SK-MEL-5 (cell line): Measurements from ENCODE around the gene HPCAL1. TPM values are rescaled to one million over a fixed set of nuclear protein-coding genes. Genes with fewer than 3 reads are reported as not detected.

Source experiments
- DNase-seq: peaks from one replicate; pipeline ENCODE4 v3.0.0-alpha.2; 2016; ENCODE audit warnings: low read depth, low spot score
- in situ Hi-C: cut with HindIII; loops from 2 replicates; pipeline ENCODE4 v1.10.0; 2016; ENCODE audit warnings: low sequenced_read_pairs, high pct_unique_total_duplicates, low pct_unique_long_range_greater_than_20kb
- total RNA-seq: library from RNA; depleted of rRNA; stranded (reverse); fragments of >200 nt; shearing (Covaris generic); gene quantifications from 2 replicates; pipeline ENCODE4 v1.2.3, GENCODE V29; 2014

The HPCAL1 gene
- total RNA-seq, 1 experiment from 2014 or later, result 30.5 TPM

GRCh38 chr2:10267036-10267435, 35.7 kb upstream of the HPCAL1 start:
- no peak for DNase-seq
- in situ Hi-C loops, result no loop called here

DNA sequence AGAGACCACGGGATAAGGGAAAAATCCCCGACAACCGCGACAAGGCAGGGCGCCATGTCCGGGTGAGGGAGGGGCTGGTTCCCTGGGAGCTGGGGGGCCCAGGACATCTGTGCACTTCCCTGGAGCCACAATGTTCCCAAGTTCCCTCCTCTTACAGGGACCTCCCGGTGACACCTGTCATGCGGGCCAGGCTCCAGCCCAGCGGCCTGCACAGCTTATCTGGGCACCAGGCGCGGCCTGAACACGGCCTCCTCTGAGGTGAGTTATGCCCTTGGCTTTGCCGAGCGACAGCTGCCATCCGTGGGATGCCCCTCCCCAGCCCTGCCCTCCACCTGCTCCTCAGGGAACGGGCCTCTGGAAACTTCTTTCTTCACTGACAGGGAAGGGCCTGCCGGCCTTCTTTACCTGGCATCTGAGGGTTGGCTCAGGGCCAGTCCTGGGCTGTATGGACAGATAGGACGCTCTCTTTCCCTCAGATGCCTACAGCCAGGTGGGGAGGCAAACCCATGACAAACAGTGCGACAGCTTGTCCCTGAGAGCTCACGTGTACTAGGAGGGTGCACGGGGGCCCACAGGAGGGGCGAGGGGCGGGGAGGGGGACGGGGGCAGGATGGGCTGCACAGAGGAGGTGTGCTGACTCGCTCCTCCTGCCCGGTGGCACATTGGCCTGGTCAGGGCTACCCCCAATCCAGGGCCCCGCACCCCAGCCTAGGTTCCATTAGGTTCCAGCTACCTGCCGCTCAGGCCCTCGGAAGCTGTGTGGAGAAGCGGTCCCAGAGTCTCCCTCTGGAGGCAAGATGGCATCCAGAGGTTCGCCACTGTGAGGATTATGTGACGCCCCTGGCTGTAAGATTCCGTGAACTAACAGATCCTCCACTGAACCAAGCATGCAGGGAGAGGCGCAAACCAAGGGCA, 34.9 kb upstream of the HPCAL1 start:
- in situ Hi-C loops, result no loop called here
- DNase-seq, result no peak

GRCh38 chr2:10269291-10269690, 33.4 kb upstream of the HPCAL1 start:
- DNase-seq, result no peak
- in situ Hi-C loops, result no loop called here

- in situ Hi-C loops, result no loop called here
- DNase-seq, result no peak
Measured at GRCh38 chr2:10269711-10270610, 32.7 kb upstream of the HPCAL1 start.

- DNase-seq, result no peak
- in situ Hi-C loops, result no loop called here
Measured at GRCh38 chr2:10271509-10271908, 31.2 kb upstream of the HPCAL1 start.

- in situ Hi-C loops, result no loop called here
- DNase-seq, result no peak
Measured at GRCh38 chr2:10271946-10272345, 30.8 kb upstream of the HPCAL1 start.

GRCh38 chr2:10272464-10272863, 30.2 kb upstream of the HPCAL1 start:
- in situ Hi-C loops, result no loop called here
- DNase-seq, result no peak

- DNase-seq, result no peak
- in situ Hi-C loops, result no loop called here
Measured at GRCh38 chr2:10273215-10274175, 29.2 kb upstream of the HPCAL1 start.

- in situ Hi-C loops, result no loop called here
- no peak for DNase-seq
Measured at GRCh38 chr2:10274376-10274775, 28.3 kb upstream of the HPCAL1 start.

DNA sequence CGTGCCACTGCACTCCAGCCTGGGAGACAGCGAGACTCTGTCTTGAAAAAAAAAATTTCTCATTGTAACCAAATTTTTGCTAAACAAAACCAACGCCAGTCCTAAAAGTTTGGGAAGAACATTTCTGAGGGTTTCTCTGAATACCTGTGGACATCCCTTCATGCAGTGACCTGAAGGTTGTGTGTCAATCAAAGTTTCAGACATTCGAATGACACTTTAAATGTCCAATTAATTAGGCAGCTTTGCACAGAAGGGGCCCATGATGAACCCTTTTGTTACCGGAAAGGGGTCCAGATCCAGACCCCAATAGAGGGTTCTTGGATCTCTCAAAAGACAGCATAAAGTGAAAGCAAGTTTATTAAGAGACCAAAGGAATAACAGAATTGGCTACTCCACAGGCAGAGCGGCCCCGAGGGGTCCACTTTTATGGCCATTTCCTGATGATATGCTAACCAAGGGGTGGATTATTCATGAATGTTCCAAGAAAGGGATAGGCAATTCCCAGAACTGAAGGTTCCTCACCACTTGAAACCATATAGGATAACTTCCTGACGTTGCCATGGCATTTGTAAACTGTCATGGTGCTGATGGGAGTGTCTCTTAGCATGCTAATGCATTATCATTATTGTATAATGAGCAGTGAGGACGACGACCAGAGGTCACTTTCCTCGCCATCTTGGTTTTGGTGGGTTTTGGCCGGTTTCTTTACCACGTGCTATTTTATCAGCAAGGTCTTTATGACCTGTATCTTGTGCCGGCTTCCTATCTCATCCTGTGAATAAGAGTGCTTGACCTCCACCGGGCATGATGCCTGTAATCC, 27.5 kb upstream of the HPCAL1 start:
- DNase-seq, result no peak
- in situ Hi-C loops, result no loop called here

DNA sequence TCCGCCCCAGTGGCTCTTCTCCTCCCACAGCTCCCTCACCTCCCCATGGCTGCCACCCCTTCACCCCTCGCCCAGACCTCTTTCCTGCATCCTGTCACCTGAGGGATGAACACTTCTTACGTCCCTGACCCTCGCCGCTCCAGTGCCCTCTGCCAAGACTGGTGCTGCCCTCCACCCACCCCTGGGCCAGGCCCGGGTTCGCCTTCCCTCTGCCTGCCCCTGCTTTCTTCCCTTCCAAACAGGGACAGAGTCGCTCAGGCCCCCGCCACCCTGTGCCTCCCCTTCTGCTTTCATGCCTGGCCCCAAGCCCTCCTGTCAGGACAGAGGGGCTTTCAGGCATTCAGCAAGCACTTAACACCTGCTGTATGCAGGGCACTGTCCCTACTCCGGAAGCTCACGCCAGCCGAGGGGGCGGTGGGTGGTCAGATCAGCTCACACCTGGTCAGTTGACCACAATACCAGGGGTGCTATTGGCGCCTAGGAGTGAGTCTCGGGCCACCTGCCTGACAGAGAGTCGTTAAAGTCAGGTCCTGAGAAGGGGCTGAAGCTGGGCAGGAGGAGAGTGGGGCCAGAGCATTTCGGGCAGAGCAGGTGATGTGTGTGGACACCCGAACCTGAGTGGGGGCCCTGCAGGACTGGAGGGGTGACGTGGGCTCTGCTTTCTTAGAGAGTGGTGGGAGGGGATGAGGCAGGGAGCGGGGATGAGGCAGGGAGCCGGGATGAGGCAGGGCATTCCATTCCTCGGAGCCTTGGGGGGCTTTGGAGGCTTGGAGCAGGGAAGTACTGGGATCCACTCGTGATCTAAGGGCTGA, 26.0 kb upstream of the HPCAL1 start:
- DNase-seq, result no peak
- in situ Hi-C loops, result no loop called here

DNA sequence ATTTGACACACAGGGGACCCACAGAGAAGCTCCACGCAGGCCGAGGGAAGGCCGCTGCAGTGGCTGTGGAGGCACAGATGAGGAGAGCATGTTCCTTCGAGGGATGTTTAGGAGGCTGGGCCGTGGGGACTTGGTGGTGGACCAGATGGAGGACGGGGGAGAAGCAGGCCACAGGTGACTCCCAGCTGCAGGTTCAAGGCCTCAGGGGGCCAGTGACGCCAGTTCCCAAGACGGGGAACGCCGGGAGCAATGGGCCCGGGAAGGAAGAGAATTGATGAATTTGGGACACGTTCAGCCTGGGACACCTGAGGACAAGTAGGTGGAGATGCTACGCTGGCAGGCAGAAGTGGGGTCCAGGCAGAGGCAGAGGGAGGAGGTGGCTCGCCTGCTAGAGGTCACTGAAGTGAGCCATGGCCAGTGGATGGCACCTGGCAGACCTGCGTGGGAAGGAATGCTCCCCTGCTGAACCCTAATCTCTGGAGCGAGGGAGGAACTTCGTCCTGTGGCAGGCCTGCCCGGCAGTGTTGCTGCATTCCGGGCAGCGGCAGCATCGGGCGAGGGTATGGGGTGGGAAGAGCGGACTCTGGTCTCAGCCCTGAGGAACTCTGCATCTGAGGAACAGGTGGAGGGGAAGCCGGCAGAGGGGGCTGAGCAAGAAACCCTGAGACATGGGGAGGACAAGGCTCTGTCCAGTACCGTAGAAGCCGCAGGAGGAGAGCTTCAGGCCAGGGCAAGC, 25.2 kb upstream of the HPCAL1 start:
- no peak for DNase-seq
- in situ Hi-C loops, result no loop called here

DNA sequence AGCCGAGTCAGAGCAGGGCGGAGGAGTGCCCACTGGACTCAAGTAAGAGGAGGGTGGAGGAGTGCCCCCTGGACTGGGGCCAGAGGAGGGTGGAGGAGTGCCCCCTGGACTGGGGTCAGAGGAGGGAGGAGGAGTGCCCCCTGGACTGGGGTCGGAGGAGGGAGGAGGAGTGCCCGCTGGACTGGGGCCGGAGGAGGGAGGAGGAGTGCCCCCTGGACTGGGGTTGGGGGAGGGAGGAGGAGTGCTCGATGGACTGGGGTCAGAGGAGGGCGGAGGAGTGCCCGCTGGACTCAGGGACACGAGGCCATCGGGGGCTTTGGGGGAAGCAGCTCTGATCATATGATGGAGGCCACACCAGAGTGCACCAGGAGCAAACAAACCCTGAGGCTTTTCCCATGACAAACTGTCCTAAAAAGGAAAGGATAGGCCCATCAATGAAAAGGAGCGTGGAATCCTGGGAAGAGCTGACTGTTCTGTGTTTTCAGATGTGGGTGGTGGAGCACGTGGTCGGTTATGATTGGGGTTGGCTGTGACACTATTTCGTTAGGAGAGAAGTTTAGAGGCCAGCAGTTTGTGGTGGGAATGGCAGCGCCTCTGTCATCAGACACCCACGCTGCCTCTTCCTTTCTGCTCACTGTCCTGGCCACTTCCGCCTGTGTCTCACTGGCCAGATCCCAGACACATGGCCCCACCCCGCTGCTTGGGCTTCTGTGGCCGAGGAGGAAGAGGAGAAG, 24.5 kb upstream of the HPCAL1 start:
- in situ Hi-C loops, result no loop called here

DNA sequence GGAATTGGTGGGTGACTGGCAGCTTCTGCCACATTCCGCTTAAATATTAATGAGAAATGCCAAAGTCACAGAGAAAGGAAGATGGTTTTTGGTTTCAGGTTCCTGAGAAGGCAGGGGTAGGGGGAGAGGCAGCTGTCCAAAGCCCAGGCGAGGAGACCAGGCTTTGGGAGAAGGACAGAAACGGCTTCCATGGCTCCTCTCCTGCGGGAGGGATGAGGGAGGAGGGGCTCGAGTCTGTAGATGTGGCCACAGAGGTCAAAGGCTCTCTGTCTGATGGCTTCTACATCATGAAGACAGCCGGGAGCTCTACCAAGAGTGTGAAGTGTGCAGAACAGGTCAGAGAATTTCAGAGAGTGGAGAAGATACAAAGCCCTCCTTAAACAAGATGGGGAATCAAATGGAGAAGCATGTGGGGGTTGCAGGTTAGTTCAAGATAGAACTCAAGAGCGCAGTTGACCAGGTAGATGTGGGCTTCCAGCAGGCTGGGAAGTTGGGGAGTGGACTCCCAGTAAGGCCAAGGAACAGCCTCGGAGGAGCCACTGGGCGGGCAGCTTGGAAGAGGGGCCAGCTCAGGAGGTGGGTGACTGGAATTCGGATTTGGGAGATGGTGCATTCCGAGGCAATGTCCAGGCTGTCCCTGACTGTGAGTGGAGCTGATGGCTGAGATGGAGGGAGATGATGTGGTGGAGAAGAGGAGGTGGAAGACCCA, 23.8 kb upstream of the HPCAL1 start:
- in situ Hi-C loops, result no loop called here
- DNase-seq, result no peak

More for the DNA sequence above, 24.5 kb upstream of the HPCAL1 start:
- peak; percentile 45 for DNase-seq
